ENCODE measurements around the gene SIGLEC6. TPM values are rescaled to one million over a fixed set of nuclear protein-coding genes. Genes with fewer than 3 reads are reported as not detected.

The SIGLEC6 gene
- total RNA-seq, 1 experiment from 2014 or later = 0.31 TPM

DNA sequence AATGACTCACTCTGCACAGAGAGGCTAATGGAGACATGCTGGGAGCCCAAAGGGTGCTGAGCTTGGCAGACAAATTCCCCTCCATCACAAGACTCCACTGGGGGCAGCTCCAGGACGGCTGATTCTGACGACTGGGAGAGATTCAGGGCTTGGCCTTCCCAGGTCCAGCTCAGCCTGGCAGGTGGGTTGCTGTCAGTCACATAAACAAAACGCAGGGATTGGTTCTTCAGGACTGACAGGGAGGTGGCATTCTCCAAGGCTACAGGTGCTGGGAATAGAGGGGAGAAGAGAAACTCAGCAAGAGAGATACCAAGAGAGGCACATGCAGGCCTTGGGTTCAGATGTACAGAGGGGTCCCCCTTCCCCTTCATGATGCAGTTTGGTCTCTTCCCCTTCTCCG, 28.9 kb upstream of the SIGLEC6 start:
- H4K5ac ChIP-seq (ENCODE audit: insufficient read length, low read depth, low read length) = no peak overlapping the region
- DNase-seq = no peak
- H4K20me1 ChIP-seq (ENCODE audit: control insufficient read depth, insufficient read depth, insufficient read length) = no peaks in the 10 kb centered on the region
- no peak overlapping the region for H3K27ac Mint-ChIP-seq
- peaks cover 62% of the 10 kb centered on the region for H3K27me3 Mint-ChIP-seq (ENCODE audit: low read depth)
- H3K9me3 Mint-ChIP-seq = peaks cover 32 to 90% of the 10 kb centered on the region in 2 experiments
- no peaks in the 10 kb centered on the region; a peak in 1 of 7 replicates for H3K36me3 Mint-ChIP-seq (ENCODE audit: insufficient read depth in 1 of 3, low read depth in 3 of 3)
- no peak overlapping the region for H3T11ph ChIP-seq (ENCODE audit: low read length)
- no peaks in the 10 kb centered on the region for H3K9me3 ChIP-seq (ENCODE audit: control insufficient read depth, low read depth, low read length)
- no peak overlapping the region for H2BK12ac ChIP-seq (ENCODE audit: insufficient read length, low read depth, low read length)
- no peaks in the 10 kb centered on the region for H3K4me1 ChIP-seq (ENCODE audit: insufficient read depth, low read length)
- H3K4me1 Mint-ChIP-seq = no peaks in the 10 kb centered on the region
- no CpG with 5 or more reads among the region's 4 CpGs for WGBS (ENCODE audit: extremely low coverage, insufficient read length, low lambda C conversion rate)
- H2AFZ ChIP-seq (ENCODE audit: low read length) = no peak overlapping the region
- no peak overlapping the region for H2AK5ac ChIP-seq (ENCODE audit: insufficient read length, low read length)
- H4K91ac ChIP-seq (ENCODE audit: insufficient read length, low read depth, low read length) = no peak overlapping the region
- no peak overlapping the region for H2BK15ac ChIP-seq (ENCODE audit: low read depth, low read length)
- H3K79me2 ChIP-seq (ENCODE audit: insufficient read depth, low read length) = no peaks in the 10 kb centered on the region
- H3K4ac ChIP-seq (ENCODE audit: low read depth, low read length) = no peak overlapping the region
- no peak overlapping the region for H2BK120ac ChIP-seq (ENCODE audit: low read depth, low read length, poor library complexity, severe bottlenecking)
- H3K27ac ChIP-seq (ENCODE audit: insufficient read length, low read depth, low read length) = no peak overlapping the region
- H3K79me1 ChIP-seq (ENCODE audit: insufficient read depth, low read depth, low read length, poor library complexity, severe bottlenecking) = no peaks in the 10 kb centered on the region
- no peak overlapping the region for H2BK20ac ChIP-seq (ENCODE audit: low read depth, low read length, poor library complexity, severe bottlenecking)
- H2BK5ac ChIP-seq (ENCODE audit: insufficient read length, low read length) = no peak overlapping the region
- H3K14ac ChIP-seq (ENCODE audit: insufficient read depth, low read length) = no peak overlapping the region; the same call in 1 of the 2 replicates
- H3K56ac ChIP-seq (ENCODE audit: insufficient read length, low read depth, low read length) = no peak overlapping the region
- no peaks in the 10 kb centered on the region for H3K23me2 ChIP-seq (ENCODE audit: insufficient read length, low read depth, low read length, poor library complexity, severe bottlenecking)
- H3K4me3 Mint-ChIP-seq = no peak overlapping the region
- H3K23ac ChIP-seq (ENCODE audit: insufficient read length, low read depth, low read length) = no peak overlapping the region
- H3K27me3 ChIP-seq (ENCODE audit: insufficient read depth, low read length) = no peaks in the 10 kb centered on the region
- no peak overlapping the region for H3K18ac ChIP-seq (ENCODE audit: insufficient read length, low read depth, low read length)
- no peak overlapping the region for H4K8ac ChIP-seq (replicated peaks; ENCODE audit: insufficient read length, low read depth, low read length)
- no peak for TF ChIP-seq CTCF (conservative IDR thresholded peaks at IDR 0.05)
- no peak overlapping the region for H3K9ac ChIP-seq (ENCODE audit: extremely low read depth, insufficient read length, low read length)
- no peak overlapping the region for H3K4me2 ChIP-seq (ENCODE audit: insufficient read depth, insufficient read length, low read length)

Measured in H9 (cell line).